ENCODE data around the gene LDLRAD3. TPM values are rescaled to one million over a fixed set of nuclear protein-coding genes. Genes with fewer than 3 reads are reported as not detected.
"Not testable (repeated sequence)": the region's sequence is repeated elsewhere in the genome, so short reads cannot be mapped to it uniquely, and the experiment has no call there.

LDLRAD3 gene
- polyA plus RNA-seq, 3 donors, result 7.3 to 14.1 (median 10.4) TPM

GRCh38 chr11:36012979-36013378, 69.1 kb downstream of the LDLRAD3 start:
- TF ChIP-seq CTCF (IDR thresholded peaks at IDR 0.05), result no peak
- Histone ChIP-seq H3K4me2 (replicated peaks; ENCODE audit: extremely low read depth, low read length, poor library complexity, severe bottlenecking) (no peak overlapping the region), H3K79me2 (ENCODE audit: insufficient read depth, low read length) (no peaks in the 10 kb centered on the region), H3K4me3 (replicated peaks in 1 of 3; ENCODE audit: low read depth in 2 of 3, low read length in 3 of 3) (no peak overlapping the region), H4K20me1 (ENCODE audit: insufficient read depth, low read length) (peaks cover 34% of the 10 kb centered on the region), H3K36me3 (replicated peaks in 1 of 2; ENCODE audit: control insufficient read depth in 1 of 2, insufficient read depth in 2 of 2, low read length in 2 of 2) (no peaks in the 10 kb centered on the region), H3K27ac (ENCODE audit: low read depth in 1 of 2, low read length in 2 of 2) (no peak overlapping the region), H3K27me3 (ENCODE audit: control insufficient read depth in 2 of 2, insufficient read depth in 2 of 2, low read length in 2 of 2) (no peaks in the 10 kb centered on the region), H3K9me3 (replicated peaks in 1 of 2; ENCODE audit: control insufficient read depth in 1 of 2, insufficient read depth in 1 of 2, low read length in 2 of 2) (no peaks in the 10 kb centered on the region), H2AFZ (ENCODE audit: insufficient read depth, low read depth, low read length, poor library complexity, severe bottlenecking) (no peak overlapping the region), H3K9ac (ENCODE audit: insufficient read depth, low read length, poor library complexity, severe bottlenecking) (no peak overlapping the region), H3K4me1 (ENCODE audit: control insufficient read depth in 1 of 2, insufficient read depth in 2 of 2, low read length in 2 of 2) (peaks cover 17 to 30% of the 10 kb centered on the region in 2 donors)
- no peak overlapping the region for H3K27ac Mint-ChIP-seq
- H3K4me1 Mint-ChIP-seq, result peaks cover 26% of the 10 kb centered on the region
- H3K36me3 Mint-ChIP-seq, result no peaks in the 10 kb centered on the region
- no CpG with 5 or more reads among the region's 2 CpGs for WGBS (ENCODE audit: insufficient coverage)
- intact Hi-C loops (cut with micrococcal nuclease), result no loop called here
- H3K4me3 Mint-ChIP-seq, result no peak overlapping the region
- no peak for DNase-seq
- peaks cover 0 to 1% (median 0%) of the 10 kb centered on the region in 3 donors for H3K27me3 Mint-ChIP-seq (ENCODE audit: low read depth in 3 of 3)
- H3K9me3 Mint-ChIP-seq, result peaks cover 0 to 4% (median 3%) of the 10 kb centered on the region in 7 donors

GRCh38 chr11:36013446-36013845, 69.6 kb downstream of the LDLRAD3 start:
- H3K9me3 ChIP-seq (replicated peaks in 1 of 2; ENCODE audit: control insufficient read depth in 1 of 2, insufficient read depth in 1 of 2, low read length in 2 of 2); H3K36me3 ChIP-seq (replicated peaks in 1 of 2; ENCODE audit: control insufficient read depth in 1 of 2, insufficient read depth in 2 of 2, low read length in 2 of 2); intact Hi-C loops (cut with micrococcal nuclease); H3K9ac ChIP-seq (ENCODE audit: insufficient read depth, low read length, poor library complexity, severe bottlenecking); H3K4me2 ChIP-seq (replicated peaks; ENCODE audit: extremely low read depth, low read length, poor library complexity, severe bottlenecking); H3K27me3 ChIP-seq (ENCODE audit: control insufficient read depth in 2 of 2, insufficient read depth in 2 of 2, low read length in 2 of 2); H3K36me3 Mint-ChIP-seq; H2AFZ ChIP-seq (ENCODE audit: insufficient read depth, low read depth, low read length, poor library complexity, severe bottlenecking); H3K4me3 ChIP-seq (replicated peaks in 1 of 3; ENCODE audit: low read depth in 2 of 3, low read length in 3 of 3); DNase-seq; H3K9me3 Mint-ChIP-seq; H3K4me3 Mint-ChIP-seq; H3K27ac Mint-ChIP-seq; H3K79me2 ChIP-seq (ENCODE audit: insufficient read depth, low read length); H3K27me3 Mint-ChIP-seq (ENCODE audit: low read depth in 3 of 3); H3K27ac ChIP-seq (ENCODE audit: low read depth in 1 of 2, low read length in 2 of 2): not testable (repeated sequence)
- Histone ChIP-seq H4K20me1 (ENCODE audit: insufficient read depth, low read length) (peaks cover 34% of the 10 kb centered on the region), H3K4me1 (ENCODE audit: control insufficient read depth in 1 of 2, insufficient read depth in 2 of 2, low read length in 2 of 2) (peaks cover 17 to 30% of the 10 kb centered on the region in 2 donors)
- H3K4me1 Mint-ChIP-seq, result peaks cover 26% of the 10 kb centered on the region
- no CpG with 5 or more reads among the region's 1 CpG for WGBS (ENCODE audit: insufficient coverage)
